Colonic mucosa (tissue), 4 donors: ENCODE measurements around the gene SMAD3. TPM values are rescaled to one million over a fixed set of nuclear protein-coding genes. Genes with fewer than 3 reads are reported as not detected.
A peak's percentile ranks its signal among the peaks of the same experiment; 100 is the strongest.

ENCODE experiments used
- DNase-seq: peaks from one replicate; pipeline ENCODE4 v3.0.0-alpha.2; 2020
- H3K27ac ChIP-seq: fragments of 200-600 bp; one replicate; pipeline ENCODE4 v1.8.0; 2021
- H3K27me3 ChIP-seq: fragments of 200-600 bp; one replicate; pipeline ENCODE4 v1.8.0; 2021
- H3K36me3 ChIP-seq: fragments of 200-600 bp; one replicate; pipeline ENCODE4 v1.8.0; 2021
- H3K4me1 ChIP-seq: fragments of 200-600 bp; one replicate; pipeline ENCODE4 v1.8.0; 2021; ENCODE audit warnings: mild to moderate bottlenecking
- H3K4me3 ChIP-seq: fragments of 200-600 bp; one replicate; pipeline ENCODE4 v1.8.0; 2021
- H3K9ac ChIP-seq, 2 donors: one replicate each; pipeline ENCODE4 v1.7.0; 2013; ENCODE audit warnings: control low read depth in 2 of 2, low read depth in 2 of 2, low read length in 2 of 2
- H3K9me3 ChIP-seq: fragments of 200-600 bp; one replicate; pipeline ENCODE4 v1.8.0; 2021
- CTCF ChIP-seq: fragments of 200-600 bp; IDR thresholded peaks from one replicate; pipeline ENCODE4 v1.8.0; 2022; ENCODE audit warnings: antibody characterized with exemption, mild to moderate bottlenecking
- intact Hi-C: fragments of 100-400 bp; cut with DNase I; formaldehyde crosslinking; loops from one replicate; pipeline ENCODE4 v1.14.1; 2022
- total RNA-seq, 2 donors: library from RNA; stranded (reverse); fragmentation: NEBNext Ultra II Directional in 1 of 2; extraction: Animal tissue kit (Norgen Biotek cat#: 25700) in 1 of 2; gene quantifications; one replicate each; pipeline ENCODE4 v1.2.1, GENCODE V29; 2021
- donor health status: healthy.
- donor health status: DM: no; HTN: no; CAD: no.
- donor health status: DM: no; HTN: no; CAD: no.

SMAD3 gene
- total RNA-seq, 2 donors from 2014 or later = 38.6 to 62.1 TPM

- DNase-seq = peak; percentile 69
- peaks cover 14% of the 10 kb centered on the region for H3K4me1 ChIP-seq
- no peaks in the 10 kb centered on the region for H3K27me3 ChIP-seq
- TF ChIP-seq CTCF = no peak
- no peaks in the 10 kb centered on the region for H3K36me3 ChIP-seq
- no peaks in the 10 kb centered on the region for H3K9me3 ChIP-seq
- intact Hi-C loops = loop anchor here (10.0 kb wide), 1 partner anchor 105 kb away; no protein-coding TSS in a partner anchor
- H3K9ac ChIP-seq = peak overlapping the region in 1 of 2 donors; percentile 66
- peak overlapping the region; percentile 90 for H3K27ac ChIP-seq
- H3K4me3 ChIP-seq = no peak overlapping the region
These were observed 15.9 kb upstream of the SMAD3 start for GRCh38 chr15:67049351-67050044.

- H3K4me1 ChIP-seq = peaks cover 14% of the 10 kb centered on the region
- no peaks in the 10 kb centered on the region for H3K36me3 ChIP-seq
- intact Hi-C loops = loop anchor here (10.0 kb wide), 1 partner anchor 105 kb away; no protein-coding TSS in a partner anchor
- no peak overlapping the region for H3K4me3 ChIP-seq
- no peaks in the 10 kb centered on the region for H3K9me3 ChIP-seq
- H3K27me3 ChIP-seq = no peaks in the 10 kb centered on the region
- TF ChIP-seq CTCF = no peak
- H3K9ac ChIP-seq = peak overlapping the region in 1 of 2 donors; percentile 19
- DNase-seq = no peak
- peak overlapping the region; percentile 90 for H3K27ac ChIP-seq
These were observed 15.3 kb upstream of the SMAD3 start for GRCh38 chr15:67050062-67050461.

GRCh38 chr15:67050522-67051087 lies 14.8 kb upstream of the SMAD3 start:
- H3K9ac ChIP-seq = no peak overlapping the region
- intact Hi-C loops = loop anchor here (10.0 kb wide), 1 partner anchor 106 kb away; no protein-coding TSS in a partner anchor
- no peak overlapping the region for H3K27ac ChIP-seq
- no peak overlapping the region for H3K4me3 ChIP-seq
- no peaks in the 10 kb centered on the region for H3K36me3 ChIP-seq
- DNase-seq = no peak
- H3K27me3 ChIP-seq = no peaks in the 10 kb centered on the region
- TF ChIP-seq CTCF = no peak
- H3K4me1 ChIP-seq = peaks cover 14% of the 10 kb centered on the region
- H3K9me3 ChIP-seq = no peaks in the 10 kb centered on the region

GRCh38 chr15:67051088-67052045 lies 14.0 kb upstream of the SMAD3 start:
- Histone ChIP-seq H3K4me1 (peaks cover 14% of the 10 kb centered on the region), H3K4me3 (no peak overlapping the region), H3K9me3 (no peaks in the 10 kb centered on the region), H3K36me3 (no peaks in the 10 kb centered on the region), H3K9ac (no peak overlapping the region), H3K27ac (no peak overlapping the region), H3K27me3 (no peaks in the 10 kb centered on the region)
- no peak for TF ChIP-seq CTCF
- intact Hi-C loops = loop anchor here (10.0 kb wide), 1 partner anchor 107 kb away; no protein-coding TSS in a partner anchor
- DNase-seq = no peak

DNA sequence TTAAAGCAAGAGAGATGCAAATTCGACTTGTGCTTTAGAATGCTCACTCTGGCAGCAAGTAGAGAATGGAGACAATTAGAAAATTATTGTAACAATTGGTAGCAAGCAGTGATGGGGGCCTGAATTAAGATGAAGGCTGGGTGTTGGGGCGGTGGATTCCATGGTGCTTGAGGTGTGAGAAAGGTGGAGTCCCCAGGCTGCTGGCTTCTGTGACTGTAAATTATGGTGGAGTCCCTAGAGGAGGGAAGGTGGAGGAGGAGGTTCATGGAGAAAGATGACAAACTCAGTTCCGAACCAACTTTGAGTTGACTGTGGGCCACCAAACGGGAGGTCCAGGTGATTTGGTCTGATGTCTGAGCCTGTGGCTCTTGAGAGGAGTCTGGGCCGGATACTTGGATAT lies 10.7 kb upstream of the SMAD3 start:
- H3K4me3 ChIP-seq = no peak overlapping the region
- no peak overlapping the region for H3K9ac ChIP-seq
- intact Hi-C loops = loop anchor here (10.0 kb wide), 1 partner anchor 110 kb away; no protein-coding TSS in a partner anchor
- DNase-seq = no peak
- TF ChIP-seq CTCF = no peak
- no peaks in the 10 kb centered on the region for H3K9me3 ChIP-seq
- no peaks in the 10 kb centered on the region for H3K36me3 ChIP-seq
- no peak overlapping the region for H3K27ac ChIP-seq
- peaks cover 8% of the 10 kb centered on the region for H3K4me1 ChIP-seq
- no peaks in the 10 kb centered on the region for H3K27me3 ChIP-seq
